Aorta (tissue), 5 donors: Measurements from ENCODE around the gene SPON2. TPM values are rescaled to one million over a fixed set of nuclear protein-coding genes. Genes with fewer than 3 reads are reported as not detected.

Experiments used
- ATAC-seq: fragments of 200-7000 bp; cut with Tn5 transposase; one replicate; pipeline ENCODE4 v1.9.1; 2022; ENCODE audit warnings: moderate library complexity; ENCODE audit not compliant: low FRiP score
- DNase-seq, 2 donors: peaks; one replicate each; pipeline ENCODE4 v3.0.0-alpha.2; 2020
- H3K27ac ChIP-seq, 2 donors: one replicate each; pipeline ENCODE4 v1.5.1; 2013; ENCODE audit warnings: low read length in 2 of 2, mild to moderate bottlenecking in 2 of 2, moderate library complexity in 2 of 2, control low read depth in 1 of 2, inconsistent platforms in 1 of 2, low read depth in 1 of 2
- H3K27me3 ChIP-seq, 2 donors: one replicate each; pipeline ENCODE4 v1.6.1; 2013; ENCODE audit warnings: control low read depth in 1 of 2, low read length in 1 of 2, mild to moderate bottlenecking in 1 of 2, moderate library complexity in 1 of 2; ENCODE audit not compliant: insufficient read depth in 2 of 2, control insufficient read depth in 1 of 2
- H3K36me3 ChIP-seq, 2 donors: one replicate each; pipeline ENCODE4 v1.6.1; 2013; ENCODE audit warnings: control low read depth in 1 of 2, low read length in 1 of 2, mild to moderate bottlenecking in 1 of 2; ENCODE audit not compliant: insufficient read depth in 2 of 2, control insufficient read depth in 1 of 2
- H3K4me1 ChIP-seq, 2 donors: one replicate each; pipeline ENCODE4 v1.6.1; 2013; ENCODE audit warnings: low read length in 2 of 2, control low read depth in 1 of 2, mild to moderate bottlenecking in 1 of 2, moderate library complexity in 1 of 2; ENCODE audit not compliant: insufficient read depth in 2 of 2, control insufficient read depth in 1 of 2
- H3K4me3 ChIP-seq, 2 donors: one replicate each; pipeline ENCODE4 v1.5.1; 2013; ENCODE audit warnings: low read length in 2 of 2, control low read depth in 1 of 2, mild to moderate bottlenecking in 1 of 2
- H3K9me3 ChIP-seq: one replicate; pipeline ENCODE4 v1.6.1; 2013; ENCODE audit warnings: mild to moderate bottlenecking, low read length; ENCODE audit not compliant: control insufficient read depth
- WGBS, 2 donors: extraction: QIAGEN DNeasy Blood & Tissue Kit; methylation state at CpG; one replicate each; pipeline ENCODE4 v1.1.7; 2013; 5-methylcytosine and 5-hydroxymethylcytosine counted together
- intact Hi-C, 2 donors: fragments of 100-400 bp; cut with DNase I; formaldehyde crosslinking; loops; one replicate each; pipeline versions ENCODE4 v1.14.2 to v1.15.0; 2022
- polyA plus RNA-seq, 2 donors: library from polyadenylated mRNA; stranded (reverse); fragments of 200-250 nt; gene quantifications; one replicate each; pipeline ENCODE4 v1.2.3, GENCODE V29; 2013
- total RNA-seq, 2 donors: library from RNA; stranded (reverse); fragmentation: NEBNext Ultra II Directional; extraction: Animal tissue kit (Norgen Biotek cat#: 25700); gene quantifications; one replicate each; pipeline ENCODE4 v1.2.1, GENCODE V29; 2021
- donor health status: healthy with polysubstance abuse.
- donor health status: Bipolar disorder and iron deficiency.
- donor health status: DM: no; HTN: no; CAD: no.
- donor health status: DM: no; HTN: no; CAD: no.
- donor health status: DM: yes; HTN: yes; CAD: no.

SPON2 gene
- total and polyA plus RNA-seq, 4 donors: 4.9 to 40.8 (median 5.5) TPM

GRCh38 chr4:1205586-1206298, 33.4 kb upstream of the SPON2 start:
- Histone ChIP-seq H3K4me1 (no peaks in the 10 kb centered on the region), H3K27ac (no peak overlapping the region)

DNA sequence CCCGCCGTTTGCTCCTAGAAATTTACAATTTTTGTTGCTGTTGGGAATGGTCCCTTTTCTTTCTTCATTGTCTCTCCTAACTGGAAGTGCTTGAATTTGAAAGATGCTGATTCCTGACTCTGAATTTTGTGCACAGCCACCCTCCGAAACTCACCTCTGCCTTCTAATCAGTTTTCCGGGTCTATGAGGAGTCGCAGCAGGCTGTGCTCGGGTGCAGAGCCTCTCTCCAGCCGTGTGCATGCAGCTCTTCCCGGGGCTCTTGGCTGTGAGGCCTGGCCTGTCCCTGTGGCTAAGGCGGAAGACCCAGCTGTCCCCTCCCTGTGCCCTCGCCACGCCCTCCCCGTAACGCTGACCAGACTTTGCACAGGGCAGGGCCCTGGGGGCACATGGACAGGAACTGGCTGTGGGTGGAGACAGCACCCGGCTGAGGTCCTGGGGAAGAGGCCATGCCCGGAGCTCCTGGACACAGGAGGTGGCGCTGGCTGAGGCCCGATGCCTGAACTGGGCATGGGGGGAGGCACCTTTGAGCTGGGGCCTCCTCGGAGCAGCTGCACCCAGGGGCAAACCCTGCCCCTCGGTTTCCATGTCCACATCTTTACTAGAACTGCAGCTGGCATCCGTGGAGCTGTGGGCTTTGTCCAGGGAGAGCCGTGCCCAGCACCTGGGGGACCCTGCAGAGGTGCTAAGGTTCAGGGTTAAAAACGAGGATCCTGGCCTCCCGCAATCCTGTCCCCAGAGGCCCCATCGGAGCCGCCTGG, 32.6 kb upstream of the SPON2 start:
- WGBS, 2 donors: 84 to 86% methylated on average over 25 of the region's 25 CpGs
- H3K4me1 ChIP-seq: no peaks in the 10 kb centered on the region
- DNase-seq: peak; percentile 44 to 69

More at GRCh38 chr4:1205586-1206298, 33.4 kb upstream of the SPON2 start:
- no peak overlapping the region for H3K4me3 ChIP-seq
- no peaks in the 10 kb centered on the region for H3K36me3 ChIP-seq
- no peaks in the 10 kb centered on the region for H3K27me3 ChIP-seq
- ATAC-seq (no peak), DNase-seq (peak; percentile 45 to 66)
- WGBS, 2 donors: 79 to 88% methylated on average over 17 of the region's 17 CpGs
- H3K9me3 ChIP-seq: no peaks in the 10 kb centered on the region
- intact Hi-C loops: no loop called here

GRCh38 chr4:1204286-1204827, 32.0 kb upstream of the SPON2 start:
- no peak overlapping the region for H3K27ac ChIP-seq
- H3K9me3 ChIP-seq: no peaks in the 10 kb centered on the region
- no peaks in the 10 kb centered on the region for H3K27me3 ChIP-seq
- DNase-seq: peak in 1 of 2 donors; percentile 51
- H3K4me1 ChIP-seq: no peaks in the 10 kb centered on the region
- intact Hi-C loops: no loop called here
- WGBS, 2 donors: 94 to 95% methylated on average over 21 of the region's 21 CpGs
- H3K4me3 ChIP-seq: no peak overlapping the region
- H3K36me3 ChIP-seq: no peaks in the 10 kb centered on the region
- no peak for ATAC-seq

More for the DNA sequence above, 32.6 kb upstream of the SPON2 start:
- no peaks in the 10 kb centered on the region for H3K36me3 ChIP-seq
- H3K4me3 ChIP-seq: no peak overlapping the region
- H3K27me3 ChIP-seq: no peaks in the 10 kb centered on the region
- no peak for ATAC-seq
- H3K27ac ChIP-seq: no peak overlapping the region
- no peaks in the 10 kb centered on the region for H3K9me3 ChIP-seq
- intact Hi-C loops: no loop called here

- intact Hi-C loops: no loop called here
- H3K4me3 ChIP-seq: no peak overlapping the region
- H3K9me3 ChIP-seq: no peaks in the 10 kb centered on the region
- DNase-seq (peak in 1 of 2 donors; percentile 34), ATAC-seq (no peak)
- H3K27me3 ChIP-seq: no peaks in the 10 kb centered on the region
- 90 to 92% methylated on average over 13 of the region's 13 CpGs for WGBS, 2 donors
- H3K36me3 ChIP-seq: no peaks in the 10 kb centered on the region
- no peak overlapping the region for H3K27ac ChIP-seq
- no peaks in the 10 kb centered on the region for H3K4me1 ChIP-seq
Measured at GRCh38 chr4:1203026-1203616, 30.7 kb upstream of the SPON2 start.

- Histone ChIP-seq H3K9me3 (no peaks in the 10 kb centered on the region), H3K4me1 (no peaks in the 10 kb centered on the region), H3K36me3 (no peaks in the 10 kb centered on the region), H3K27ac (no peak overlapping the region), H3K4me3 (no peak overlapping the region), H3K27me3 (no peaks in the 10 kb centered on the region)
- intact Hi-C loops: no loop called here
- no peak for ATAC-seq
- 94 to 95% methylated on average over 19 of the region's 19 CpGs for WGBS, 2 donors
- peak; percentile 34 to 73 for DNase-seq
Measured at GRCh38 chr4:1202526-1203011, 30.2 kb upstream of the SPON2 start.

DNA sequence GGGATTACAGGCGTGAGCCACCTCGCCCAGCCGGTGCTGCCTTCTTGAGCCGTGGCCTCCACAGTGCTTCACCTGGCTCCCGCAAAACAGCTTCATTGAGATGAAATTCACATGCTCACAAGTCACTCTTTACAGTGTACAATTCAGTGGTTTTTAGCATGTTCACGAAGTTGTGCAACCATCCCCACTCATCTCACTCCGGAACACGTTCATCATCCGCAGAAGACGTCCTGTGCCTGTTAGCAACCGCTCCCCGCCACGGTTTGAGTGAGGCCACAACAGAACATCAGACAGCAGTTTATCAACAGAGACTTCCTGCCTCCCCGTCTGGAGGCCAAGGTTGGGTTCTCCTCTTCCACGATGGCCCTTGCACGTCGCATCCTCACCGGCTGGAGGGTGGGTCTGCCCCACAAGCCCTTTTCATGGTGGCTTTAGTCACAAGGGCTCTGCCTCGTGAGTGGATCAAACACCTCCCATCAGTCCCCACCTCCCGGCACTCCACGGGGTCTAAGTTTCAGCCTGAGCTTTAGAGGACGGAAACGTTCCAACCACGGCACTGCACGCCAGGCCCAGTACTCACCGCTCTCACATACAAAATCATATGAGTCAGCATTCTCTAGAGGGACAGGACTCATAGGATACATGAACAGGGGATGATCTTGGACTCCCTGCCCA, 29.6 kb upstream of the SPON2 start:
- WGBS, 2 donors: 91 to 92% methylated on average over 26 of the region's 26 CpGs
- ATAC-seq: no peak
- intact Hi-C loops: no loop called here
- H3K27ac ChIP-seq: no peak overlapping the region
- no peaks in the 10 kb centered on the region for H3K36me3 ChIP-seq
- DNase-seq: peak; percentile 67 to 77
- H3K4me1 ChIP-seq: no peaks in the 10 kb centered on the region
- H3K9me3 ChIP-seq: no peaks in the 10 kb centered on the region
- no peaks in the 10 kb centered on the region for H3K27me3 ChIP-seq
- no peak overlapping the region for H3K4me3 ChIP-seq

- H3K4me1 ChIP-seq: no peaks in the 10 kb centered on the region
- ATAC-seq: peak; percentile 34
- 25 to 26% methylated on average over 19 to 20 of the region's 20 CpGs for WGBS, 2 donors
Measured at GRCh38 chr4:1200425-1201035, 28.1 kb upstream of the SPON2 start.

More at GRCh38 chr4:1200425-1201035, 28.1 kb upstream of the SPON2 start:
- H3K27me3 ChIP-seq: no peaks in the 10 kb centered on the region
- no peaks in the 10 kb centered on the region for H3K36me3 ChIP-seq
- no peak overlapping the region for H3K27ac ChIP-seq
- peak; percentile 65 to 80 for DNase-seq
- no peak overlapping the region for H3K4me3 ChIP-seq
- H3K9me3 ChIP-seq: no peaks in the 10 kb centered on the region
- intact Hi-C loops: no loop called here
